ENCODE data around the gene MYH3.
"Not testable (repeated sequence)": the region's sequence is repeated elsewhere in the genome, so short reads cannot be mapped to it uniquely, and the experiment has no call there.

The MYH3 gene

DNA sequence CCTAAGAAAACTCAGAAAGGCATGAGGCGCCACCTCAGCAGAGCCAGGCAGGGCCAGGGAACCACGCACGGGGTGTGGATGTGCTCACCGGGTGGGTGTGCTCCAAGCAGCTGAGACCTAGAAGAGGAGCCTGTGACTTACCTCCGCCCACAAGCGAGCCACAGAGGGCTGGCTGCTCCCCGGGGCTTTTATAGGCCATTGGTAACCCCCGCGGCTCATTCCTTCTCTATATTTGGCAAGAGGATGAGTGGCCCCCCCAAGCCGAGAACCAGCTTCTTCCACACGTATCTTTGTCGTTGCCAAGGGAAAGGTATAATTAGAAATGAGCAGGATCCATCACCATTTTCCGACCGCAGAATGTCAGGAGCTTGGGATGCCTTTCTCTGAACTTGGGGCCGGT is at the start of gene MYH3:
Gene MYH3, minus strand, starts transcription at position 162 of the 400 bp plus-strand sequence. CDS start 2,245 bp downstream, outside the sequence.
- DNase-seq (ENCODE audit: low read depth), result no peak

GRCh38 chr17:10705727-10706126 is 48.6 kb upstream of the MYH3 start:
- no peak for DNase-seq (ENCODE audit: low read depth)

GRCh38 chr17:10702574-10702973 is 45.5 kb upstream of the MYH3 start:
- DNase-seq (ENCODE audit: low read depth), result no peak

DNA sequence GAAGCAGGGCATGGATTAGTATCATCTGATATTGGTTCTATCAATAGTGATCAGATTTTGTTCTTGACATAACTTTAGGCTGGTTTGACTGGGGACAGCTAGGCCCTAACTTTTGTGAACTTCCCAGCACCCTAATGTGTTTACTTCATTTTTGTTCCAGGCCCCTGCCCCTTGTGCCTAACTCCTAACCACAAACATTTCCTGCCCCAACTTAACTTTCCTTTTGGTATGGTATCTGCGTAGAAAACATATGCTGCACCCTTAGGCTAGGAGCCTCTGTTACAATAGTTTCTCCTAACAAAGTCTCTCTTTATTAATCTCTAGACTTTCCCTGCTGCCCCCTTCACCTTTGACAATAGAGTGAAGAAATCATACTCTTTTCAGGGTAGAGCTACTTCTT is 42.7 kb upstream of the MYH3 start:
- no peak for DNase-seq (ENCODE audit: low read depth)

DNA sequence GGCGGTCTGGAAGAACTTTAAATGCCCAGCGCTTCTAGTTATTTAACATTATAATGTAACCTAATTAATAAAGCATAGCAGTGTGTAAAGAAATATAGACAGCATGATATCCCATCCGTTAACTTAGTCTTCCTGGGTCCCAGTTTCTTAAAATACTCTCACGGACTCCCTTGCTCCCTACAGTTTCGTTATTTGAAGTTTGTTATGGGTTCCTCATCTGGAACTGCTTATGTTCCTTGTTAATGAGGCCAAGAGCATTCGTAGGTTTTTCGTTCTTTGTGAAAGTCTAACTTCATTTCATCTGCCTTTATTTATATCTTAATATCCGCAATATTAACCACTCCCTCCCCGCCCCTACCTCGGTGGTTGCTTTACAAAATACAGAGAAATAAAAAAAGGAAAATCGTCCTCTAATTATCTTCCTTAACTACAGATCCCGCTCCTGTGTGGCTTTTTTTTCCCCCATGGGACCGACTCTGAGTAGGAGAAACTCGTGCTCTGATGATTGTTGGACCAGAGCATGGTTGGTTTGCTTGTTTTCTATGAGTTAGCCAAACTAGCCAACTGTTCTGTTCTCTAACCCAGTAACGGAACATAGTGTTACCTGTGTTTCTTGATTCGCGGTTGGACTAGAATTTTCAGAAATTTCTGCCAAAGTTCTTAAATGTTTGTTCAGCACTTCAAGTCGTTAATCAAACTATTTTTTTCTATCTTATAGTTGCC is 41.1 kb upstream of the MYH3 start:
- no peak for DNase-seq (ENCODE audit: low read depth)

- DNase-seq (ENCODE audit: low read depth), result peak; percentile 82
Observed at GRCh38 chr17:10697092-10698081, 40.3 kb upstream of the MYH3 start, which contains the start of the genes ADPRM and SCO1. TSS of gene ADPRM (plus strand) at chr17:10697594. CDS start at chr17:10704927, 7,333 bp downstream. TSS of gene SCO1 (minus strand) at chr17:10697533. CDS start at chr17:10697507, 26 bp downstream.

DNA sequence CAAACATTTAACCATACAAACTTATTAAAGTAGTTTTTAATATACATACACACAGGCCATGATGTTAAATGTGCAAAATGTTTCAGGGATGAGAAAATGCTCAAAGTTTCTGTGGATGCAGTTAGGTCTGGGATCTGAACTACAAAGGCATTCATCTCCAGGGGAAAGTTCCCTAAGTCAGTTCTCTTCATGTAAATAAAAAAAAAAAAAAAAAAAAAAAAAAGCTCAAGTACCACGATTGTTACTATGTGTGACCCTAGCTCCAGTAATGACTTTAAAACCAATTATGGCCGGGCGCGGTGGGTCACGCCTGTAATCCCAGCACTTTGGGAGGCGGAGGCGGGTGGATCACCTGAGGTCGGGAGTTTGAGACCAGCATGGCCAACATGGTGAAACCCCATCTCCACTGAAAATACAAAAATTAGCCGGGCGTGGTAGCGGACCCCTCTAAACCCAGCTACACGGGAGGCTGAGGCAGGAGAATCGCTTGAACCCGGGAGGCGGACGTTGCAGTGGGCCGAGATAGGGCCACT is 38.8 kb upstream of the MYH3 start:
- DNase-seq (ENCODE audit: low read depth), result not testable (repeated sequence)

- no peak for DNase-seq (ENCODE audit: low read depth)
Observed at GRCh38 chr17:10687499-10687898, 30.4 kb upstream of the MYH3 start.

- no peak for DNase-seq (ENCODE audit: low read depth)
Observed at GRCh38 chr17:10683853-10684252, 26.7 kb upstream of the MYH3 start.

- DNase-seq (ENCODE audit: low read depth), result no peak
Observed at GRCh38 chr17:10681866-10682446, 24.8 kb upstream of the MYH3 start.

DNA sequence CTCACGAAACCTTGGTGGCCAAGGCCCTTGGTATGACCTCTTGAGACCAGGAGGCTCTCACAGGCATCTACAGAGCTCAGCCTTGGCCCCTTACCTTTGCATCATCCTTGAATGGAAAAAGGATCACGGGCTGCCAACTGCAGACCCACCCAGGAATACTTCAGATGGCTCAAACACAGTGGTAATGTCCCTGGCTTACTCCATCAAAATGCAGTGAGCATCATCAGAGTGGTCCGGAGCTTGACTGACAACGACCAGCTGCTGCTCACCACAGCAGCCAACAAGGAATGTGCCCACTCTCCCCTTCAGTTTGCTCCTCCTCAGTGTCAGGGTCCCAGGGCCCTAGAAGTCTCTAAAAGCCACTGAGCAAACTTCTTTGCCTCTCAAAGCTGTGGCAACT is 17.6 kb upstream of the MYH3 start:
- DNase-seq (ENCODE audit: low read depth), result no peak

GRCh38 chr17:10673312-10673711 is 16.2 kb upstream of the MYH3 start:
- no peak for DNase-seq (ENCODE audit: low read depth)

- no peak for DNase-seq (ENCODE audit: low read depth)
Observed at GRCh38 chr17:10668775-10669174, 11.7 kb upstream of the MYH3 start.

DNA sequence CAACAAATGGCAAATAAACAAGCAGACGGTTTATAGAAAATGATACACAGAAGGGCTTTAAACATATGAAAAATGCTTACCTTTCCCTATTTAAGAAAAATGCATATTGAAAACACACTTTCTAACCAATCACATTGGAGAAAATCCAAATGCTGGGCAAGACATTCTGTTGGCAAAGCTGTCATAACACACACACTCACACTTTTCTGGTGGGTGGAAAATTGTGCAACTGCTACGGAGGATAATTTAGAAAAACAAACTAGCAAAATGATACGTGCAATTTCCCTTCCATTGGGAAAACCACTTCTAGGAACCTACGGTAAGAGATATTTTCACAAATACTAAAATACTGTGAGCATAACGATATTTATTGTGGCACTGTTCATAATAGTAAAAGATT is 9.8 kb upstream of the MYH3 start:
- DNase-seq (ENCODE audit: low read depth), result no peak

DNA sequence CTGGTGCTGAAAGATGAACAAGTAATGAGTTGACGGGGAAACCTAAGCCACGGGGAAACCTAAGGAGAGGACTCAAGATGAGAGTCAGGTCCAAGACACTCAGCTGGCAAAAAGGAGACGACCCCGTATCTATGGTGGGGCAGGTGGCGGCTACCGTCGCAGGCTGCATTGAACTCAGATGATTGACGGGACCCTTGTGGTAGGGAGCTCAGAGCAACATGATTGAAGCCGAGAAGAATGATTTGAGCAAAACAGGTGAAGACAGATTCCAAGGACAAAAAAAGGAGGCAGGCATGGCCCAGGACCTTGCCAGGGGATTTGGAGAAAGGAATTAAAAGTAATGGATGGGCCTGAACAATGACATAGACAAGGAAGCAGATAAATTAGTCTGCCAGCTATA is 7.5 kb upstream of the MYH3 start:
- no peak for DNase-seq (ENCODE audit: low read depth)

DNA sequence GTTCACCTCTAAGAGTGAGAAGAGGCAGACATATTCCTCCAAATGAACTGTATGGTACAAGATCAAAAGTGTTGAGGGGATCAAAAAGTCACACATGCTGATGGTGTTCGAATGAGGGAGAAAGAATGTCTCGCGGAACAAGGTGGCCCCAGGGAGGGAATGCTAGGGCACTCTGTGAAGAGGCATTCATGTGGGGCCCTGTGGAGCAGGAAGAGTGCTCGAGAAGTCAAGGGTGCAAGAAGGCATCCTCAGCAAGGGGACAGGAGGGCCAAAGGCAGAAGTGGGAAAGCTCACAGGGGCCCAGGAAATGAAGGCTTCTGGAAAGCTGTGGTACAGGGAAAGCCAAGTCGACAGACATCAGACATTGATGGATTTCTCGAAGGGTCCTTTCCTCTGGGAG is 6.1 kb upstream of the MYH3 start:
- no peak for DNase-seq (ENCODE audit: low read depth)

DNA sequence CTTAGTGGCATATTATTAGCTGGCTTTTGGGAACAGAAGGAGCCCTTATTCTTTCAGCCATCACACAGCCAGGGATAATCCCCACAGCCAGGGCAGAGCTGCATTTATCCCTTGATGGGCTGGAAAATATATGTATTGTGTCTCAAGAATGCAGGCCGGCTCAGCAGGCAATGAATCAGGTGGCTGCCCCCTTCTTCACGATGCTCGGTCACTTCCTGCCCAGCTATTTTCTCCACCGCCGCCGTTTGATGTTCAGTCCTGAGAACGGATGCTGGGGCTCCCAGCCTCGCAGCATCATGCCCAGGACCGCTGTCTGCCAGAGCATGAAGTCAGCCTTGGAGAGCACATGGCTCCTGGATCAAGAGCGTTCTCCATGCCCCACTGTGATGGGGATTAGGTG is 4.3 kb upstream of the MYH3 start:
- no peak for DNase-seq (ENCODE audit: low read depth)

DNA sequence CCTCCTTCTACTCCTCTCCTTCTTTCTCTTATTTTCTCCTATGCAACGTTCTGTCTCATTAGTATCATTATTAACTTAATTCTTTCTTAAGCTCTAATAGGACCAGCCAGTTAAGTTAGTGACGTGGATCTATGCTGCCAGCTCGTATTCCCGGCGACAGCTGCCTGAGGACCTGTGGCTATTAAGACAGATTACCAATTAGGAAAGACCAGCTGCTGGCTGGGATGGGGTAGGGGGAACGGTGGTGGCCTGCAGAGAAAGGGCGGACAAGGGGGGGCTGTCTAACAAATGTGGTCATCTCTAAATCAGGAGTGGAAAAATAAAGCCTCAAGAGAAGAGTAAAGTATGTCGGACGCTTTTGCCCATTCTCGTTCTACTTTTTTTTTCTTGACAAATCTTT is 770 bp upstream of the MYH3 start:
- DNase-seq (ENCODE audit: low read depth), result no peak

- DNase-seq (ENCODE audit: low read depth), result no peak
Observed at GRCh38 chr17:10653987-10654386, 3.1 kb downstream of the MYH3 start.

DNA sequence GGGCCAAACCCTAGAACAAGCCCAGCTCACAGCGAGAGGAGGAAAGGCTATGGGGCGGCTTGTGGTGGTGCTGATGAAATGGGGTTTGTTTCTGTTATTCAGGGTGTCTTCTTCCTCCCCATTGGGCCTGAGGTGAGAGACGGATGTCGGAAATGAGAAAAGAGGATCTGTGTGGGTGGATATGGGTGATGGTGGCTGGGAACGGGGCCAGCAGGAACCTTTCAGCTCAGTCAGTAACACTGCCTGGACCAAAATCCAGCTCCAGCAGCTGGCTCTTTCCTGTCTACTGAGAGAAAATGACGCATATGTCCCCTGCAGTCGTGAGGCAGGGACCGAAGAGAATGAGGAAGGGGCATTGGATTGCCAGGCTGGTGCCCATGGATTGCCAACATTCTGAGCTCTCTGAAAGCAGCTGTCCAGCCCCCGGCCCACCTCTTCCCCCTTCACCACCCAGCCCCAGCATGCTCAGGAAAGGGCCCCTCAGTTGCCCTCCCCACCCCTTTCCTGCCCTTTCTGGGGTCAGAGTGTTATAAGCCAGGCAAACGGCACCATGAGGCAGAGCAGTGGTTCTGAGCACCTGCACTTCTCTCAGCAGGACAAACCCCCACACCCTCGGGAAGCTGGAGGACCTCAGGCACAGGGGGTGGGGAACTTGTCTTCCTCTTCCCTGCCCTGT is 4.0 kb downstream of the MYH3 start:
- DNase-seq (ENCODE audit: low read depth), result no peak

GRCh38 chr17:10651927-10652326 is 5.2 kb downstream of the MYH3 start:
- DNase-seq (ENCODE audit: low read depth), result no peak

- no peak for DNase-seq (ENCODE audit: low read depth)
Observed at GRCh38 chr17:10649602-10650001, 7.5 kb downstream of the MYH3 start.

Measured in stimulated activated CD8-positive, alpha-beta memory T cell treated with anti-CD3 and anti-CD28 coated beads, Interleukin-12 subunit alpha, Interleukin-12 subunit beta, amount 100 ng/mL, for 4 hours (primary cell).